Measurements from ENCODE around the gene PPWD1. TPM values are rescaled to one million over a fixed set of nuclear protein-coding genes. Genes with fewer than 3 reads are reported as not detected.
A peak's percentile ranks its signal among the peaks of the same experiment; 100 is the strongest.
"Not testable (repeated sequence)": the region's sequence is repeated elsewhere in the genome, so short reads cannot be mapped to it uniquely, and the experiment has no call there.

PPWD1 gene
- total RNA-seq, 1 experiment from 2014 or later, result 44.5 TPM

DNA sequence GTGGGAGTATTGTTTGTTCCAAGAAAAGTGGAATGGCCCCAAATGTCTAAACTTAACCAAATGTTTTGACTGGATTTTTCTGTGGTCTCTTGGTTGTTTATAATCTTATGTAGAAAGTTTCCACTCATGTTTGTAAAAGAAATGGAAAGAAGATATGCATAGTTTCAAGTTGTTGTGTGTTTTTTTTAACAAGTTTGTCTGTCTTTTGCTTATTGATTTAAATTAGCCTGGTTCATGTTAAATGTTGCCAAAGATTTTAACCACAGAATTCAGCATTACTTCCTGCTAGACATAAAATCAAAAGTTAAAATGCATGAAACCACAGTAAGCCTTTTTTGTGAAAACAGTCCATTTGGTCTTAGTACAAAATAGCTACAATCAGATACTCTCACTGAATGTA is 14.0 kb downstream of the PPWD1 start:
- Histone ChIP-seq H3K36me3 (ENCODE audit: control insufficient read depth, insufficient read depth, low read length) (peaks cover 1% of the 10 kb centered on the region), H3K27me3 (replicated peaks; ENCODE audit: control insufficient read depth, insufficient read depth, low read length) (no peaks in the 10 kb centered on the region), H3K9me3 (no peaks in the 10 kb centered on the region), H3K4me3 (ENCODE audit: low read depth, low read length) (no peak overlapping the region), H3K4me1 (no peaks in the 10 kb centered on the region)
- Mint-ChIP-seq H3K36me3 (ENCODE audit: insufficient read depth, unreplicated experiment) (peaks cover 62% of the 10 kb centered on the region), H3K4me1 (ENCODE audit: low read depth, unreplicated experiment) (no peaks in the 10 kb centered on the region), H3K9me3 (ENCODE audit: unreplicated experiment) (no peaks in the 10 kb centered on the region), H3K27me3 (ENCODE audit: insufficient read depth, unreplicated experiment) (no peaks in the 10 kb centered on the region), H3K4me3 (ENCODE audit: unreplicated experiment) (no peak overlapping the region), H3K27ac (ENCODE audit: unreplicated experiment) (no peak overlapping the region)
- ChIA-PET CTCF (no interaction called here), POLR2A (no interaction called here)
- no TSS peak for BruUV-seq (replicated peaks)
- TF ChIP-seq, protein P1, sequence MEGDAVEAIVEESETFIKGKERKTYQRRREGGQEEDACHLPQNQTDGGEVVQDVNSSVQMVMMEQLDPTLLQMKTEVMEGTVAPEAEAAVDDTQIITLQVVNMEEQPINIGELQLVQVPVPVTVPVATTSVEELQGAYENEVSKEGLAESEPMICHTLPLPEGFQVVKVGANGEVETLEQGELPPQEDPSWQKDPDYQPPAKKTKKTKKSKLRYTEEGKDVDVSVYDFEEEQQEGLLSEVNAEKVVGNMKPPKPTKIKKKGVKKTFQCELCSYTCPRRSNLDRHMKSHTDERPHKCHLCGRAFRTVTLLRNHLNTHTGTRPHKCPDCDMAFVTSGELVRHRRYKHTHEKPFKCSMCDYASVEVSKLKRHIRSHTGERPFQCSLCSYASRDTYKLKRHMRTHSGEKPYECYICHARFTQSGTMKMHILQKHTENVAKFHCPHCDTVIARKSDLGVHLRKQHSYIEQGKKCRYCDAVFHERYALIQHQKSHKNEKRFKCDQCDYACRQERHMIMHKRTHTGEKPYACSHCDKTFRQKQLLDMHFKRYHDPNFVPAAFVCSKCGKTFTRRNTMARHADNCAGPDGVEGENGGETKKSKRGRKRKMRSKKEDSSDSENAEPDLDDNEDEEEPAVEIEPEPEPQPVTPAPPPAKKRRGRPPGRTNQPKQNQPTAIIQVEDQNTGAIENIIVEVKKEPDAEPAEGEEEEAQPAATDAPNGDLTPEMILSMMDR (IDR thresholded peaks at IDR 0.05; ENCODE audit: insufficient read depth in 1 of 2, low read depth in 1 of 2, low read length in 1 of 2, severe bottlenecking in 1 of 2, unreplicated experiment in 1 of 2), result no peak
- no peak for DNase-seq
- intact Hi-C loops (cut with micrococcal nuclease; ENCODE audit: unreplicated experiment), result no loop called here

DNA sequence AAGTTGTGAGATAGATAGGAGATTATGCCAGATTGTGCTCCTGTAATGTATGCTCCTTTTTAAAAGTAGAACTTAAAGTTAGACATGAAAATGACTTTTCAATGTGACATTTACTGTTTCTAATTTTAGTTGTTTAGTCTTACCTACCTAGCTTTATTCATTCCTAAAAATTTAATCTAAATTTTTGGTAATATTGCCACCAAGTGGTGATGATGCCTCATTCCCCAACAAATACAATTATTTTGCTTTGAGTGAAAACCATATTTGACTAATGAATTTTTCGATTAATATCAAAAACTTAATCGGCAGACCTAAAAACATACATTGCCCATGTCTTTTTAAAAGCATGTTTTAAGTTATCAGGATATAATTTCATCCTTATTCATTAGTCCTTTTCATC is 25.6 kb downstream of the PPWD1 start:
- Histone ChIP-seq H3K9me3 (no peaks in the 10 kb centered on the region), H3K4me1 (no peaks in the 10 kb centered on the region), H3K4me3 (ENCODE audit: low read depth, low read length) (no peak overlapping the region), H3K27me3 (replicated peaks; ENCODE audit: control insufficient read depth, insufficient read depth, low read length) (no peaks in the 10 kb centered on the region), H3K36me3 (ENCODE audit: control insufficient read depth, insufficient read depth, low read length) (no peaks in the 10 kb centered on the region)
- Mint-ChIP-seq H3K9me3 (ENCODE audit: unreplicated experiment) (no peaks in the 10 kb centered on the region), H3K4me1 (ENCODE audit: low read depth, unreplicated experiment) (no peaks in the 10 kb centered on the region), H3K4me3 (ENCODE audit: unreplicated experiment) (no peak overlapping the region), H3K27me3 (ENCODE audit: insufficient read depth, unreplicated experiment) (no peaks in the 10 kb centered on the region), H3K36me3 (ENCODE audit: insufficient read depth, unreplicated experiment) (peaks cover 20% of the 10 kb centered on the region), H3K27ac (ENCODE audit: unreplicated experiment) (no peak overlapping the region)
- BruUV-seq (replicated peaks), result no TSS peak
- intact Hi-C loops (cut with micrococcal nuclease; ENCODE audit: unreplicated experiment), result no loop called here
- CTCF ChIA-PET, result no interaction called here
- POLR2A ChIA-PET, result no interaction called here
- TF ChIP-seq, protein P1 (IDR thresholded peaks at IDR 0.05; ENCODE audit: insufficient read depth in 1 of 2, low read depth in 1 of 2, low read length in 1 of 2, severe bottlenecking in 1 of 2, unreplicated experiment in 1 of 2), result no peak
- DNase-seq, result no peak

DNA sequence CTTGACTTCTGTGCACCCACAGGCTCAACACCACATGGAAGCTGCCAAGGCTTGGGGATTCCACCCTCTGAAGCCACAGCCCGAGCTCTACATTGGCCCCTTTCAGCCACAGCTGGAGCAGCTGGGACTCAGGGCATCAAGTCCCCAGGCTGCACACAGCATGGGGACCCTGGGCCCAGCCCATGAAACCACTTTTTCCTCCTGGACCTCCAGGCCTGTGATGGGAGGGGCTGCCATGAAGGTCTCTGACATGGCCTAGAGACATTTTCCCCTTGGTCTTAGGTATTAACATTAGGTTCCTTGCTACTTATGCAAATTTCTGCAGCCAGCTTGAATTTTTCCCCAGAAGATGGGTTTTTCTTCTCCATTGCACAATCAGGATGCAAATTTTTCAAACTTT is 38.7 kb downstream of the PPWD1 start:
- H3K4me3 Mint-ChIP-seq (ENCODE audit: unreplicated experiment); intact Hi-C loops (cut with micrococcal nuclease; ENCODE audit: unreplicated experiment); H3K4me1 Mint-ChIP-seq (ENCODE audit: low read depth, unreplicated experiment); H3K36me3 ChIP-seq (ENCODE audit: control insufficient read depth, insufficient read depth, low read length); H3K27me3 Mint-ChIP-seq (ENCODE audit: insufficient read depth, unreplicated experiment); DNase-seq; H3K4me1 ChIP-seq; BruUV-seq (replicated peaks); H3K27ac Mint-ChIP-seq (ENCODE audit: unreplicated experiment); H3K9me3 ChIP-seq; H3K27me3 ChIP-seq (replicated peaks; ENCODE audit: control insufficient read depth, insufficient read depth, low read length); H3K4me3 ChIP-seq (ENCODE audit: low read depth, low read length); CTCF ChIA-PET; POLR2A ChIA-PET: not testable (repeated sequence)
- peaks cover 25% of the 10 kb centered on the region for H3K9me3 Mint-ChIP-seq (ENCODE audit: unreplicated experiment)
- H3K36me3 Mint-ChIP-seq (ENCODE audit: insufficient read depth, unreplicated experiment), result peaks cover 56% of the 10 kb centered on the region

DNA sequence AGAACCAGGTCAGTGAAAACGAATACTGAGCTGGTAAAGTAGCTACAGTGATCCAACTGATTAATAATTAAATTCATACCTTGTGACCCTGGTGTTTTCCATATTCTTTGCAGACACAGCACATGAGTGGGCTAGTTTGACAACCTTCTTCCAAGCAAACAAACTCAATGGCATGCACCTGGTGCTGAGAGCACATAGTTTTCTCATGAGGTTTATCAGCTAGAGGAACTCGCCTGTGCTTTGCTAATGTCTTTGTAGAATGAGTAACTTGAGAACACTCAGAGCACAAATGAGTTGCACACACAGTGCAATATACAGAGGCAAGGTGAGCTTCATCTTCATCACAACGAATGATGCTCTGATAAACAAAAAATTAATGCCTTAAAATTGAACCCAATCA is 48.4 kb downstream of the PPWD1 start:
- Mint-ChIP-seq H3K36me3 (ENCODE audit: insufficient read depth, unreplicated experiment) (peaks cover 40% of the 10 kb centered on the region), H3K4me3 (ENCODE audit: unreplicated experiment) (peak overlapping the region; percentile 49), H3K27me3 (ENCODE audit: insufficient read depth, unreplicated experiment) (no peaks in the 10 kb centered on the region), H3K9me3 (ENCODE audit: unreplicated experiment) (no peaks in the 10 kb centered on the region), H3K27ac (ENCODE audit: unreplicated experiment) (peak overlapping the region; percentile 56), H3K4me1 (ENCODE audit: low read depth, unreplicated experiment) (peaks cover 25% of the 10 kb centered on the region)
- Histone ChIP-seq H3K27me3 (replicated peaks; ENCODE audit: control insufficient read depth, insufficient read depth, low read length) (no peaks in the 10 kb centered on the region), H3K36me3 (ENCODE audit: control insufficient read depth, insufficient read depth, low read length) (peaks cover 2% of the 10 kb centered on the region), H3K9me3 (no peaks in the 10 kb centered on the region), H3K4me3 (ENCODE audit: low read depth, low read length) (no peak overlapping the region), H3K4me1 (peaks cover 34% of the 10 kb centered on the region)
- no TSS peak for BruUV-seq (replicated peaks)
- peak; percentile 81 to 86 for DNase-seq
- POLR2A ChIA-PET, result interaction anchor here (0.8 to 1.9 kb wide), 4 partner anchors 12 to 110 kb away, joined by 3 to 19 read pairs (median 5); partner anchors contain the start of genes CENPK, NLN, PPWD1 and SGTB
- CTCF ChIA-PET, result interaction anchor here (0.5 to 0.9 kb wide), 3 partner anchors 12 to 341 kb away, joined by 3 read pairs; partner anchors contain the start of gene TRIM23
- intact Hi-C loops (cut with micrococcal nuclease; ENCODE audit: unreplicated experiment), result loop anchor here (1.0 kb wide), 2 partner anchors 13 to 40 kb away; partner anchors contain the start of gene TRIM23
- TF ChIP-seq, protein P1 (IDR thresholded peaks at IDR 0.05; ENCODE audit: insufficient read depth in 1 of 2, low read depth in 1 of 2, low read length in 1 of 2, severe bottlenecking in 1 of 2, unreplicated experiment in 1 of 2), result no peak

All from Caco-2 (cell line).